NK-92 treated with Interleukin-12 subunit alpha and Interleukin-12 subunit beta, amount 100 ng/mL, for 24 hours (cell line): Measurements from ENCODE around the gene SOX8.
"Not testable (repeated sequence)": the region's sequence is repeated elsewhere in the genome, so short reads cannot be mapped to it uniquely, and the experiment has no call there.

Experiments used
- DNase-seq: peaks from one replicate; lab custom pipeline; 2025; lab: John Stamatoyannopoulos, UW

Gene SOX8

DNA sequence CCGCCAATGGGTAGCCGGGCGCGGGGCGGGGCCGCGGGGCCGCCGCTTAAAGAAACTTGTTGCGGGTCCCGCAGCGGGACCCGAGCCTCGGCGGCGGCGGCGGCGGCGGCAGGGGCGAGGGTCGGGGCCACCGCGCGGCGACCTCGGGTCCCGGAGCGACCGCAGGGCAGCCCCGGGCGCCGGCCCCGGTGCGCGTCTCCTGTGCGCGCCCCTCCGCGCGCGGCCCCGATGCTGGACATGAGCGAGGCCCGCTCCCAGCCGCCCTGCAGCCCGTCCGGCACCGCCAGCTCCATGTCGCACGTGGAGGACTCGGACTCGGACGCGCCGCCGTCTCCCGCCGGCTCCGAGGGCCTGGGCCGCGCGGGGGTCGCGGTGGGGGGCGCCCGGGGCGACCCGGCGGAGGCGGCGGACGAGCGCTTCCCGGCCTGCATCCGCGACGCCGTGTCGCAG, at the start of gene SOX8:
Gene SOX8, plus strand, starts transcription at position 76 of the 450 bp plus-strand sequence. Its CDS starts 153 bp downstream, at position 229.
- DNase-seq: no peak

DNA sequence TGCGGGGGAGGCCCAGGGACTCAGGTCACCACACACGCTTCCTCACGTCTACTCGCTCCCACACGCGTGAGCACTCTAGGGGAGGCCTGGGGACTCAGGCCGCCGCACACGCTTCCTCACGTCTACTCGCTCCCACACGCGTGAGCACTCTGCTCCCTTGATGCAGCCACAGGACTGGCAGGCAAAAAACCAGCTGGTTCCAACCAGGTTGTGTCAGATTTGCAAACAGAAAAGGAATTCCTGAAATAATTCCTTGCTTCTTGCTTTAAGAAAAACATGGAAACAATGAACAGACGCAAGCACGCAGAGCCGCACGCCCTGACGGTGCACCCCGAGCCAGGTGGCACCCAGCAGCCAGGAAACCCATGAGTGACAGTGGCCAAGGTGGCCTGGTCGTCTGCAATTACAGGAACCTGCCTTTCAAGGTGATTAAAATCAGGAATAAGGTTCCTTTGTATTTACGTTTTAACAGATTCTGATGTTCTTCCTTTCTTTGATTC, 48.7 kb upstream of the SOX8 start:
- DNase-seq: no peak

DNA sequence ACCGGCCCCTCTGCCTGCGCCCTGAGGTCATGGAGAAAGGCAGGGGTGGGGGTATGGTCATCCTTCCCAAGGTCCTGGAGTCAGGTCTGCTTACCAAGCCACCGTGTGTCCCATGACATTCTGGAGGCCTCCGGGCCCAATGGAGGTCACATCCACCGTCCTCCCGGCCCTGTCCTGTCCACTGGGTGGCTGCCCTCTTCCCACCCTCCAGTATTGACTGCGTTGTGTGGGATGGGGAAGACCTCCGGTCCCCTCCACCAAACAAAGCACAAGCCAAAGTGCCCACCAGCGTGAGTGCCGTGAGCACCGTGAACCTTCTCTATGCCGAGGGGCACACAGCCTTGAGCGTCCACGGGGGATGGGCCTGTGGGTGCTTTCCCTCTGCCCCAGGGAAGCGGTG, 48.0 kb upstream of the SOX8 start:
- DNase-seq: no peak

DNA sequence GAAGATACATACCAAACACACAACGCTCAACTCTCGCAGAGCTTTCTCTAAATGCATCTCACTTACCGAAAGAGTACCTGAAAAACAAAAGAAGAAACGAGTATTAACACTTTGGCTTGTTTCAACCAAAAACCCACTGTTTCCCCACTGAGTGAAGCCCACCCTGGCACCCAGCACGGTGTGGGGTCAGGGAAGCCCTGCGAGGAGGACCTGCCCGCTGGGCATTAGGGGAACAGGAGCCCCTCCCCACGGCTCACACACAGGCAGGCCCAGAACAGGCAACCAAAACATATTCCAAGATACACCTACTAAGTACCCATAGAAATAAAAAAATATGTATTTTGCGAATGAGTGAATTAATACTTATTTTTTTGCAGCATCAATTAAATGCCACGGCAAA, 47.4 kb upstream of the SOX8 start:
- DNase-seq: no peak

DNA sequence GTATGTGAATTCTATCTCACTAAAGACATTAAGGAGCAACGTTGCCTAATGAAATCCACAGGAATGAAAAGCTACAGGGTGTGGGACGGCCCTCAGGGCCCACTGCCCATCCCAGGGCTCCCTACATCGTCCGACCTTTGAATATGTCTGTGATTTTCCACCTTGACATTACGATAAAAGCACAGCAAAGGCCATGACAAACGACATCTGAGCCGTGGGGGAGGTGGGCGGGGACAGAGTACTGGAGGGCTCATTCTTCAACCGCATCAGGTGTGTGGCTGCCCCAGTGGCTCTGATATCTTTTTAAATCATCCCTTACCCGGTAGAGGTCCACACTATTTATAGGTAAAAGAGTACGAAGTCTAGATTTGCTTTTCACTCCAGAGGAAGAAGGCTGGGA, 45.9 kb upstream of the SOX8 start:
- no peak for DNase-seq

DNA sequence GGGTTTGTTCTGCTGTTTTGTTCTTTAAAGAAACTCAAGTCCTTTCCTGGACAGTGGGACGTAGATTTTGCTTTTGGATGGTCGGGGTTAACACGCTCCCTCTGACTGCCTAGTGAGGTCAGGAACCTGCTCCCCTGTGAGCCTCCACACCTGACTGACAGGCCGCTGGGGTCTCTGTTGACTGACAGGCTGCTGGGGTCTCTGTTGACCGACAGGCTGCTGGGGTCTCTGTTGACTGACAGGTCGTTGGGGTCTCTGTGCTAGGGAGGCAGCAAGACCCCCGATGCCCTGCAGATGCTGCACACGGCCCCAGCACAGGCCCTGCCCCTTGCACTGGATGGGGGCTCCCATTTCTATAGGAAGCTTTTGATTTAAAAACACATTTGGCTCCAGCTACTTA, 44.3 kb upstream of the SOX8 start:
- DNase-seq: no peak

DNA sequence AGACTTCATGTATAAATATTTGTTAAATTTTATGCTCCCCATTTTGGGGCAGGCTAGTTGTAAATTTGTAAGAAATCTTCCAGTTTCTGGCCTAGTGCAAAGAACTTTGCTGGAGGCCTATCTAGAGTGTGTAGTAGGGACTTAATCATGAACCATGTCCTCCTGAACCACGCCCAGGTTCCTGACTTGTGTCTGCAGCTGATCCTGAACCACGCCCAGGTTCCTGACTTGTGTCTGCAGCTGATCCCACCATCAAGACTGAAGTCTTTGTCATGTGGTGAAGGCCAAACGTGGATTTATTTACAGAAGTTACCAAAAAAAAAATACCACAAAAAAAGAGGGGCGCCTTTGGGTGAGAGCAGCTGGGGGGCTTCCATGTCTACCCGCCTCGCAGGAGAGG, 43.8 kb upstream of the SOX8 start:
- no peak for DNase-seq

DNA sequence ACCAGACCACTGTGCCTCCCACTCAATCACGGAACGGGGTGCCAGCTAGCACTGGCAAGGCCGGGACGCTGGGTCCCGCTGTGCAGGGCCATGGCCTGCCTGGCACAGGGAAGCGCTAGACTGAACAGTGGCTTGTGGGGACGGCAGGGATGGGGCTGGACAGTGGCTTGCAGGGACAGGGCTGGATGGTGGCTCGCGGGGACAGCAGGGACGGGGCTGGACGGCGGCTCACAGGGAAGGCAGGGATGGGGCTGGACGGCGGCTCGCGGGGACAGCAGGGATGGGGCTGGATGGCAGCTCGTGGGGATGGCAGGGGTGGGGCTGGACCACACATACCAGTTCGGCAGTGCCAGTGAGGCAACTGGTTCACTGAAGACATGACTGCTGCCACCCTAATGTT, 43.4 kb upstream of the SOX8 start:
- no peak for DNase-seq

DNA sequence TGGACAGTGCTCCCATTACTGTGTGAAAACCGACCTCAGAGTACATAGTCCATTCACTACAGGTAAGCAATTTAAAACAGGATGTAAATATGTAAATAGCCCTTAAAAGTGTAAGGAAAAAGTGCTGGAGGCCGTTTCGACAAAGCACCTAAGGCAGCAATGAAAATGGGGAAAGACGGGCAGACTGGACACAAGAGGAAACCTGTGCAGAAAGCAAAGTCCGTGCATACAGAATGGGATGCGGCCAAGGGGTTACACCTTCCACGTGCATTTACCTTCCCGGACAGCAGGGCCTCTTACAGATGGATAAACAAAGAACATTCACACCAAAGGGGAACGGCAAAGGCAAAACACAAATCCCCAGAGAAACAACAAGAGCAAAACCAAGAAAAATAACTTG, 42.8 kb upstream of the SOX8 start:
- no peak for DNase-seq

DNA sequence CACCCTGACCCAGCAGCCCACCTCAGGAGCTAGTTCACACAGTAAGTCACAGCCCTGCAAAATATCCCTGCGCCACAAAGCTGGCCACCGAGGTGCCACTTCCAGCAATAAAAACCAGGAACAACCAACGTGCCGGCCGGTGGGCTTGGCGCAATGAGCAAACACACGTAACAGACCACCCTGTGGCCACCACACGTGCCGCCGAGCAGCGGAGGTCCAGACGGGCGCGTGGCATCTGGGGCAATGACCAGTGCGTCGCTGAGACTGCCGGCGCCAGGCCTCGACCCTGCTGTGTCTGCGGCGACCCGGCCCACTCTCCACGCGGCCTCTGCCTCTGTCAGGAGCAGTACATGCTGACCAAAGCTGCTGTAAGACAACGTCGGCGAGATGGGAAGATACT, 42.3 kb upstream of the SOX8 start:
- DNase-seq: no peak

DNA sequence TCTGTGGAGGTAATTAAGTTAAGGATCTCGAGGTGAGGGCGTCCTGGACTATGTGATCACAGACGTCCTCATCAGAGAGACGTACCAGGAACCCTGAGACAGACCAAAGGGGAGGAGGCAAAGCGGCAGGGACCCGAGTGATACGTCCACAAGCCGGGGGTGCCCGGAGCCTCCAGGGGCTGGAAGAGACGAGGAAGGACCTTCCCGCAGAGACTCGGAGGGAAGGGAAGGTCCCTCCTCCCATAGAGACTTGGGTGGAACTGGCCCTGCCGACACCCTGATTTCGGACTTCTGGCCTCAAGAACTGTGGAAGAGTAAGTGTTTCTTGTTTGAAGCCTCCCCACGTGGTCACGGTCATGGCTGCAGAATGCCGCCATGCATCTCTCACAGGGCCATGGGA, 41.6 kb upstream of the SOX8 start:
- DNase-seq: no peak

DNA sequence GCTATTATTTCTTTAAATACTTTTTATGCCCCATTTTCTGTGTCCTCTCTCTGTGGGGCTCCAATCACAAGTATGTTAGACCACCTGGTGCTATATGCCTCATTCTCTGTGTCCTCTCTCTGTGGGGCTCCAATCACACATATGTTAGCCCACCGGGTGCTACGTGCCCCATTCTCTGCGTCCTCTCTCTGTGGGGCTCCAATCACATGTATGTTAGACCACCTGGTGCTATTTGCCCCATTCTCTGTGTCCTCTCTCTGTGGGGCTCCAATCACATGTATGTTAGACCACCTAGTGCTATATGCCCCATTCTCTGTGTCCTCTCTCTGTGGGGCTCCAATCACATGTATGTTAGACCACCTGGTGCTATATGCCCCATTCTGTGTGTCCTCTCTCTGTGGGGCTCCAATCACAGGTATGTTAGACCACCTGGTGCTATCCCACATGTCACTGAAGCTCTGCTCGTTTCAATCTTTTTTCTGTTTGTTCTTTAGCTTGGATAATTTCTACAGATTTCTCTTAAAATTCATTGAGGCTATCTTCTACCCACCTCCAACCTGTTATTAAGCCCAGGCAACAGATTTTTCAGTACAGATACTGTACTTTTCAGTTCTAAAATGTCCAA, 39.0 kb upstream of the SOX8 start:
- no peak for DNase-seq

DNA sequence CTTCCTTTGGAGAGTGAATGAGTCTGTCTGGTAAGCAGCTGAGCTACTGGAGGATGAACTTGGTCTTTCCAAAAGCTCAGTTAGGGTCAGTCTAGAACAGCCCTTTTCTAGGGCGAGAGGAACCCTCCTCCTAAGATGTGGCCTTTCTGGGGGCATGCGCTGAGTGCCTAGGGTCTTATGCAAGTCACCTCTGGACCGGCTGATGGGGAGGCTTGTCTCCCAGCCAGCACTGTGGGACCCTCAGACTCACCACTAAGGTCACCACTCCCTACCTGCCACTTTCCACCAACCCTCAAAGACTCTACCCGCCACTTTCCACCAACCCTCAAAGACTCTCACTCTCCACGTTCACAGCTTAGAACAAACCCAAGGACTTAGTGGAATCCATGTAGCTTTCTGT, 37.6 kb upstream of the SOX8 start:
- no peak for DNase-seq

DNA sequence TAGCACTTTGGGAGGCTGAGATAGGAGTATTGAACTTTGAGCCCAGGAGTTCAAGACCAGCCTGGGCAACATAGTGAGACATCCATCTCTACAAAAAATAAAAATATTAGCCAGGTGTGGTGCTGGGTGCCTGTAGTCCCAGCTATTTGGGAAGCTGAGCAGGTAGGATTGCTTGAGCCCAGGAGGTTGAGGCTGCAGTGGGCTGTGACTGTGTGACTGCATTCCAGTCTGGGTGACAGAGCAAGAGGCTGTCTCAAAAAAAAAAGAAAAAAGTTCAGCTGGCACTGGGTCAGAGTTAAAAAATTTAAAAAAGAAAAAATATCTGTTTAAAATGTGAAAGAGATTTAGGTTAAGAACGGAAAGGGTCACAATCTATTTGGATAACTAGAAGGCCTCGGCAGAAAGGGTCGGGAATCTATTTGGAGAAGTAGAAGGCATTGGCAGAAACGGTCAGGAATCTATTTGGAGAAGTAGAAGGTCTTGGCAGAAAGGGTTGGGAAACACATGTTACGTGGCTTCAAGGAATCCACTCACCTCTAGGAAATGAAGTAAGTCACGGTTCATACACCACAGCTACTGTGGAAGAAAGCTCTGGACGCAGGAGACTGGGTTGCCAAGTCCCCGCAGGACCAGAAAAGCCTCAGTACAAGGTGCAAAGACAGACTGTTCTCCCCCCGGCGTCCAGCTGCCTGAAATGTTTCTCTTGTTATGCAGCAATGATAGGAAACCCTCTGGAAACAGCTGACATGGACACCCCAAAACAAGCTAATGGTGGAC, 36.1 kb upstream of the SOX8 start:
- DNase-seq: no peak

DNA sequence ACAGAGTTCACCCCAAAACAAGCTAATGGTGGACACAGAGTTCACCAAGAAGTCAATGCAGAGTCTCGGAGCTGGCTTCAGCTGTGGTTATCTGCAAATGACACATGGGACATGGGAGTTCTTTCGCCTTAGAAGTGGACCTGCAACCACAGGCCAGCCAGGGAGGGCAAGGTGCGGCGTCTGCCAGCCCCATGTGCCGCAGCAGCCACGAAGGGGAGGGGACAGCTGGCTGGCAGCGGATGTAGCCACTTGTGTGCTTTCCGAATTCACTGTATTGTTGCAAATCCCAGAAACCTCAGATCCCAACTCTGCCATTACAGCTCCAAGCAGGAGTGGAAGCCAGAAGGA, 35.5 kb upstream of the SOX8 start:
- DNase-seq: no peak

DNA sequence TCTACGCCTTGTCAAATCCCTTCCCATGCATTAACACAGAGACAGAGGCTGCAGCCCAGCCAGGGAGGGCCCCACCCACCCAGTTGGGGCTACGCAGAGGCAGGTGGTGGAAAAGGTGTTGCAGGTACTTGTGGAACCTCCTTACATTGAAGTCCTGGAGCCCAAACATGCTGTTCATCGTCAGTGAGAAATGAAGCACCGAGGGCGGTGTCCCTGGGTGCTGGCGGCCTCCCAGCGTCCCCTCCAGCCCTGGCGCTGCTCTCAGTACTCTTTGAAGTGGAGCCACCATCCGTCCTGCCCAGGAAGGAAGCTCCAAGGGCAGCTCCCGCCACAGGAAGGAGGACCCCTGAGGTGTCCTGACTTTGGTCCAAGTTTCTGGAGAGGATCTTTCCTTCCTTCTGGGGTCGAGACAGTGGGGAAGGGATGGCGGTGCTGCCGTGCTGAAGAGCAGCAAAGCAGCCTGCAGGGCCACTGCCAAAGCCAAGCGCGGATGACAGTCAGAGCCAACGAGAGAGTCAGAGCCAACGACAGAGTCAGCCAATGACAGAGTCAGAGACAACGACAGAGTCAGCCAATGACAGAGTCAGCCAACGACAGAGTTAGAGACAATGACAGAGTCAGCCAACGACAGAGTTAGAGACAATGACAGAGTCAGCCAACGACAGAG, 34.2 kb upstream of the SOX8 start:
- no peak for DNase-seq

DNA sequence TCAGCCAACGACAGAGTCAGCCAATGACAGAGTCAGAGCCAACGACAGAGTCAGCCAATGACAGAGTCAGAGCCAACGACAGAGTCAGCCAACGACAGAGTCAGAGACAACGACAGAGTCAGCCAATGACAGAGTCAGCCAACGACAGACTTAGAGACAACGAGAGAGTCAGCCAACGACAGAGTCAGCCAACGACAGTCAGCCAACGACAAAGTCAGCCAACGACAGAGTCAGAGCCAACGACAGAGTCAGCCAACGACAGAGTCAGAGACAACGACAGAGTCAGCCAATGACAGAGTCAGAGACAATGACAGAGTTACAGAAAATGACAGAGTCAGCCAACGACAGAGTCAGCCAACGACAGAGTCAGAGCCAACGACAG, 33.7 kb upstream of the SOX8 start:
- DNase-seq: not testable (repeated sequence)

DNA sequence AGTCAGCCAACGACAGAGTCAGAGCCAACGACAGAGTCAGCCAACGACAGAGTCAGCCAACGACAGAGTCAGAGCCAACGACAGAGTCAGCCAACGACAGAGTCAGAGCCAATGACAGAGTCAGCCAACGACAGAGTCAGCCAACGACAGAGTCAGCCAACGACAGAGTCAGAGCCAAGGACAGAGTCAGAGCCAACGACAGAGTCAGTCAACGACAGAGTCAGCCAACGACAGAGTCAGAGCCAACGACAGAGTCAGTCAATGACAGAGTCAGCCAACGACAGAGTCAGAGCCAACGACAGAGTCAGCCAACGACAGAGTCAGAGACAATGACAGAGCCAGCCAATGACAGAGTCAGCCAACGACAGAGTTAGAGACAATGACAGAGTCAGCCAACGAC, 32.8 kb upstream of the SOX8 start:
- DNase-seq: not testable (repeated sequence)

DNA sequence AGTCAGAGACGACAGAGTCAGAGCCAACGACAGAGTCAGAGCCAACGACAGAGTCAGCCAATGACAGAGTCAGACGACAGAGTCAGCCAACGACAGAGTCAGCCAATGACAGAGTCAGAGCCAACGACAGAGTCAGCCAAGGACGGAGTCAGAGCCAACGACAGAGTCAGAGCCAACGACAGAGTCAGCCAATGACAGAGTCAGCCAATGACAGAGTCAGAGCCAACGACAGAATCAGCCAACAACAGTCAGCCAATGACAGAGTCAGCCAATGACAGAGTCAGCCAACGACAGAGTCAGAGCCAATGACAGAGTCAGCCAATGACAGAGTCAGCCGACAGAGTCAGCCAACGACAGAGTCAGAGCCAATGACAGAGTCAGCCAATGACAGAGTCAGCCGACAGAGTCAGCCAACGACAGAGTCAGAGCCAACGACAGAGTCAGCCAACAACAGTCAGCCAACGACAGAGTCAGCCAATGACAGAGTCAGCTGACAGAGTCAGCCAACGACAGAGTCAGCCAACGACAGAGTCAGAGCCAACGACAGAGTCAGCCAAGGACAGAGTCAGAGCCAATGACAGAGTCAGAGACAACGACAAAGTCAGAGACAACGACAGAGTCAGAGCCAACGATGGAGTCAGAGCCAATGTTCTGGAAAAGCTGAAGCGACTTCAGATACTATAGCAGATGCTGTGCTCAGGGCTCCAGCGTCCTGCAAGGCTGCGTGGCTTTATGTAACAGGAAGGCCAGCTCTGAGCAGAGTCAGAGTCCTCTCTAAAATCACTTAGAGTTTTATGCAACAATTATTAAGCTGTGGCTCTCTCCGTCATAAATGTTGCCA, 30.6 kb upstream of the SOX8 start:
- DNase-seq: not testable (repeated sequence)

DNA sequence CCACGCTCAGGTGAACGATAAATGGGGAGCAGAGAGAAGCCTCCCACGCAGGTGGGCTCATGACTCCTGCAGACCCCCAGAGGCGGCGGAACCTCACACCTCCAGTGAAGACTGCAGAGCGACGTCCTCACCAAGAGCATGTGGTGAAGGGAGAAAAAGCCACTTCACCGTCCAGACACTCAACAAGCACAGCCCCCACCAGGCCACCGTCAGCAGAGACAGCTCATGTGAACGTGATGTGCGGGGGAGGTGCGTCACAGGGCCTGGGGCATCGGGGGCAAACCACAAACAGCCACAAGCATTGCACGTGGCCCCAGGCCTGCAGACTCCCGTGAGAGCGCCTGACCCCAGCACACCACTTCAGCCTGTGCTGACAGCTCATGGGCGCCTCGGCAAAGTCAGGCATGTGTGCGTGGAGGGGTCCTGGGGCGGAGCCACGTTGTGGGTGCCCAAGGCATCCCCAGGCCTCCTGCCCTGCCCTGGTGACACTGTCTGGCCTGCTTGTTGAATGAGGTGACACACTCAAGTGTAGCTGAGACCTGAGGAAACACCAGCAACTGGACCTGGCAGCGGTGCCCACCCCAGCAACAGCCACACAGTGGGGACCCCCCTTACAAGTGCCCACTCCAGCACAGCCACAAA, 29.8 kb upstream of the SOX8 start:
- no peak for DNase-seq

DNA sequence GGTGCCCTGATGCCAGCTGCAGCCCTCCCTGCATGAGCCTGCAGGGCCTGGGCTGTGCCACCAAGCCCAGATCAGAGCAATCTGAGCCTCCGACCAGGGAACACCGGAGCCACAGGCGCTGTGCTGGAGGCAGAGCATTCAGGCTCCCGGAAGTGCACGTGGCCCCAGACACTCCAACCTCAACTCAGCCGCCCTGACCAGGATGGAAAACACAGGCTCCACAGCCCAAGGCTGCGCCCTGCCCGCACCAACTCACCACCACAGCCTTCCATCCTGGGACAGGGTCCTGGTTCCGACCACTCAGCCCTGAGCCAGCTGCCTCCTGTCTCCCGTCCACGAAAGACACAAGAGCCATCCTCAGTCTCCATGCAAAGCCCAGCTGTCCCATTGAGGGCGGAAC, 29.2 kb upstream of the SOX8 start:
- no peak for DNase-seq

DNA sequence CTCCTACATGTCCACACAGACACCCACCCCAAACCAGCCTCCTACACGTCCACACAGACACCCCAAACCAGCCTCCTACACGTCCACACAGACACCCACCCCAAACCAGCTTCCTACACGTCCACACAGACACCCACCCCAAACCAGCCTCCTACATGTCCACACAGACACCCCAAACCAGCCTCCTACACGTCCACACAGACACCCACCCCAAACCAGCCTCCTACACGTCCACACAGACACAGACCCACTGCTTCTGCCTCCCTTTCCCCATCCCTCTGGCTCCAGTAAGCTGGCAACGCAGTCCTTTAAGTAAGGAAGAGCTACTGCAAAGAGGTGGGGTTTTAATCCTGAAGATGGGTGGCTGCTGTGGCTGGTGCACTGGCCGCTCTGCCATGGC, 27.8 kb upstream of the SOX8 start:
- not testable (repeated sequence) for DNase-seq
